Endothelial cell of hepatic sinusoid (primary cell): ENCODE data around the gene ADAMTS20.

Experiments used
- in situ Hi-C: cut with HindIII; loops from 2 replicates; pipeline ENCODE4 v1.10.0; 2017; ENCODE audit warnings: low sequenced_read_pairs

Gene ADAMTS20

GRCh38 chr12:43318021-43318420 lies 234.0 kb downstream of the ADAMTS20 start:
- in situ Hi-C loops, result no loop called here

GRCh38 chr12:43317156-43317555 lies 234.8 kb downstream of the ADAMTS20 start:
- in situ Hi-C loops, result no loop called here

GRCh38 chr12:43316520-43316919 lies 235.5 kb downstream of the ADAMTS20 start:
- in situ Hi-C loops, result no loop called here

GRCh38 chr12:43315961-43316360 lies 236.0 kb downstream of the ADAMTS20 start:
- in situ Hi-C loops, result no loop called here

- in situ Hi-C loops, result no loop called here
Observed at GRCh38 chr12:43312991-43313505, 239.0 kb downstream of the ADAMTS20 start.

- in situ Hi-C loops, result no loop called here
Observed at GRCh38 chr12:43310596-43310995, 241.4 kb downstream of the ADAMTS20 start.

- in situ Hi-C loops, result no loop called here
Observed at GRCh38 chr12:43309959-43310358, 242.0 kb downstream of the ADAMTS20 start.

GRCh38 chr12:43308776-43309175 lies 243.2 kb downstream of the ADAMTS20 start:
- in situ Hi-C loops, result no loop called here

GRCh38 chr12:43307126-43307525 lies 244.9 kb downstream of the ADAMTS20 start:
- in situ Hi-C loops, result no loop called here

- in situ Hi-C loops, result no loop called here
Observed at GRCh38 chr12:43306066-43306465, 245.9 kb downstream of the ADAMTS20 start.

GRCh38 chr12:43305065-43305464 lies 246.9 kb downstream of the ADAMTS20 start:
- in situ Hi-C loops, result no loop called here
